AG09309 (cell line): ENCODE measurements around the gene SPINK13.
A peak's percentile ranks its signal among the peaks of the same experiment; 100 is the strongest.
"Not testable (repeated sequence)": the region's sequence is repeated elsewhere in the genome, so short reads cannot be mapped to it uniquely, and the experiment has no call there.

Source experiments
- DNase-seq: peaks from one replicate; pipeline ENCODE4 v3.0.0-alpha.2; 2010; ENCODE audit warnings: low read depth
- H3K4me3 ChIP-seq: 2 replicates; pipeline ENCODE4 v1.5.1; 2011; ENCODE audit warnings: mild to moderate bottlenecking, low read depth, low read length, moderate library complexity; ENCODE audit not compliant: control insufficient read depth
- CTCF ChIP-seq: IDR thresholded peaks from 2 replicates; pipeline ENCODE4 v1.5.1; 2011; ENCODE audit warnings: mild to moderate bottlenecking, low read depth, low read length, inconsistent platforms; ENCODE audit not compliant: insufficient read depth, control insufficient read depth; ENCODE audit errors: missing control alignments

Gene SPINK13

GRCh38 chr5:148309746-148310145 is 41.2 kb downstream of the SPINK13 start:
- no peak overlapping the region for H3K4me3 ChIP-seq
- no peak for TF ChIP-seq CTCF
- no peak for DNase-seq

GRCh38 chr5:148311484-148311883 is 42.9 kb downstream of the SPINK13 start:
- no peak for DNase-seq
- TF ChIP-seq CTCF, result no peak
- no peak overlapping the region for H3K4me3 ChIP-seq

- H3K4me3 ChIP-seq, result no peak within 1 kb of the TSS
- TF ChIP-seq CTCF, result no peak
- no peak for DNase-seq
These were observed 43.6 kb downstream of the SPINK13 start, which contains the start of gene SPINK7 for GRCh38 chr5:148312153-148312552. Gene SPINK7 (plus strand): TSS chr5:148312423. CDS start chr5:148312484, 61 bp downstream.

GRCh38 chr5:148314187-148314586 is 45.6 kb downstream of the SPINK13 start:
- H3K4me3 ChIP-seq, result no peak overlapping the region
- DNase-seq, result no peak
- TF ChIP-seq CTCF, result no peak

- DNase-seq, result no peak
- no peak overlapping the region for H3K4me3 ChIP-seq
- no peak for TF ChIP-seq CTCF
These were observed 46.1 kb downstream of the SPINK13 start for GRCh38 chr5:148314731-148315130.

- DNase-seq, result not testable (repeated sequence)
- H3K4me3 ChIP-seq, result peak overlapping the region; percentile 28
These were observed 51.7 kb downstream of the SPINK13 start for GRCh38 chr5:148320011-148320963.

GRCh38 chr5:148333262-148333849 is 64.8 kb downstream of the SPINK13 start:
- H3K4me3 ChIP-seq, result no peak overlapping the region
- TF ChIP-seq CTCF, result no peak
- DNase-seq, result no peak
